ENCODE data around the gene RANBP10. TPM values are rescaled to one million over a fixed set of nuclear protein-coding genes. Genes with fewer than 3 reads are reported as not detected.
A peak's percentile ranks its signal among the peaks of the same experiment; 100 is the strongest.

Gene RANBP10
- total and polyA plus RNA-seq, 2 of the 13 experiments (the other 11 are each of a cell fraction or from before 2014, with no cell fraction given): 9.2 to 22.7 TPM

- TF ChIP-seq ZBTB4 (CRISPR knock-in tag; IDR thresholded peaks at IDR 0.05; ENCODE audit: borderline replicate concordance) (no peak), ZNF891 (CRISPR knock-in tag; IDR thresholded peaks at IDR 0.05) (peak; percentile 76; the same call in 1 of the 2 replicates), ZNF501 (CRISPR knock-in tag; IDR thresholded peaks at IDR 0.05) (peak; percentile 94), SP2 (CRISPR knock-in tag; IDR thresholded peaks at IDR 0.05) (no peak), PATZ1 (CRISPR knock-in tag; IDR thresholded peaks at IDR 0.05) (peak; percentile 98), POLR2AphosphoS2 (IDR thresholded peaks at IDR 0.05; ENCODE audit: low read depth, low read length) (0 out of 2 replicates have a peak, but pooled peaks have one; percentile 38), PTBP1 (IDR thresholded peaks at IDR 0.05; ENCODE audit: low read depth, low read length, poor library complexity, severe bottlenecking) (no peak), ZNF788 (CRISPR knock-in tag; IDR thresholded peaks at IDR 0.05; ENCODE audit: borderline replicate concordance) (peak; percentile 67; the same call in 1 of the 2 replicates), ZNF775 (CRISPR knock-in tag; IDR thresholded peaks at IDR 0.05; ENCODE audit: borderline replicate concordance) (no peak), ESRRA (CRISPR knock-in tag; IDR thresholded peaks at IDR 0.05; ENCODE audit: low read depth) (0 out of 2 replicates have a peak, but pooled peaks have one; percentile 17), MYC (CRISPR knock-in tag; IDR thresholded peaks at IDR 0.05; ENCODE audit: borderline replicate concordance) (peak; percentile 87), PREB (CRISPR knock-in tag; IDR thresholded peaks at IDR 0.05) (0 out of 2 replicates have a peak, but pooled peaks have one; percentile 37), MTF2 (CRISPR knock-in tag; IDR thresholded peaks at IDR 0.05; ENCODE audit: borderline replicate concordance) (no peak; the same call in 1 of the 2 replicates), ETV6 (CRISPR knock-in tag; conservative IDR thresholded peaks at IDR 0.05) (0 out of 2 replicates have a peak, but pooled peaks have one; percentile 25), HOMEZ (CRISPR knock-in tag; IDR thresholded peaks at IDR 0.05; ENCODE audit: low read depth) (no peak), SOX5 (CRISPR knock-in tag; IDR thresholded peaks at IDR 0.05; ENCODE audit: borderline replicate concordance) (peak; percentile 46), KLF9 (CRISPR knock-in tag; IDR thresholded peaks at IDR 0.05; ENCODE audit: low read depth) (peak; percentile 78; the same call in 1 of the 2 replicates), IKZF1 (IDR thresholded peaks at IDR 0.05) (no peak), RELA (CRISPR knock-in tag; IDR thresholded peaks at IDR 0.05) (no peak), FOXA1 (IDR thresholded peaks at IDR 0.05) (no peak), FOXA1 (CRISPR knock-in tag; IDR thresholded peaks at IDR 0.05) (no peak), PAX8 (CRISPR knock-in tag; IDR thresholded peaks at IDR 0.05; ENCODE audit: borderline replicate concordance) (0 out of 2 replicates have a peak, but pooled peaks have one; percentile 46), REXO4 (CRISPR knock-in tag; IDR thresholded peaks at IDR 0.05; ENCODE audit: borderline replicate concordance) (no peak)
Observed at GRCh38 chr16:67719048-67719777, 87.1 kb downstream of the RANBP10 start, which contains the start of gene GFOD2 (continued).

All from HepG2 (cell line).